ENCODE results near the gene CTSD. TPM values are rescaled to one million over a fixed set of nuclear protein-coding genes. Genes with fewer than 3 reads are reported as not detected.

CTSD gene
- total and polyA plus RNA-seq, 2 of the 8 experiments (the other 6 are each of a cell fraction or from before 2014, with no cell fraction given) = 169 to 173 TPM

GRCh38 chr11:1745701-1746320, 17.9 kb downstream of the CTSD start:
- Histone ChIP-seq H3K4me2 (ENCODE audit: insufficient read depth in 1 of 2, low read depth in 2 of 2, low read length in 2 of 2) (no peak overlapping the region), H3K27ac (ENCODE audit: low read depth, low read length) (peak overlapping the region; percentile 30; the same call in 1 of the 2 replicates), H4K5ac (ENCODE audit: insufficient read length, low read depth, low read length) (no peak overlapping the region), H3K56ac (replicated peaks; ENCODE audit: insufficient read length, low read depth, low read length) (no peak overlapping the region), H3K9me3 (ENCODE audit: insufficient read depth in 2 of 2, low read depth in 1 of 2, low read length in 1 of 2) (peaks cover 0 to 5% of the 10 kb centered on the region in 2 experiments; a peak in 2 of 4 replicates), H3K14ac (ENCODE audit: insufficient read length) (no peak overlapping the region), H3K23ac (ENCODE audit: insufficient read length) (no peak overlapping the region), H4K91ac (replicated peaks; ENCODE audit: insufficient read length, low read length) (no peak overlapping the region), H3K4ac (replicated peaks; ENCODE audit: insufficient read length, low read depth, low read length) (peak overlapping the region; percentile 85), H3K9ac (replicated peaks in 1 of 4; ENCODE audit: extremely low read depth in 1 of 4, low read depth in 3 of 4, low read length in 3 of 4) (no peak overlapping the region; a peak in 1 of 7 replicates), H3K79me2 (ENCODE audit: control insufficient read depth in 1 of 2, insufficient read depth in 2 of 2, low read length in 2 of 2) (no peaks in the 10 kb centered on the region), H3K4me1 (replicated peaks in 1 of 4; ENCODE audit: control insufficient read depth in 3 of 4, insufficient read depth in 4 of 4, low read length in 3 of 4) (peaks cover 0 to 12% (median 4%) of the 10 kb centered on the region in 4 experiments; a peak in 5 of 7 replicates), H3K23me2 (ENCODE audit: low read depth, low read length) (peaks cover 19% of the 10 kb centered on the region), H2BK20ac (ENCODE audit: low read length) (no peak overlapping the region), H2BK120ac (replicated peaks; ENCODE audit: low read depth, low read length) (no peak overlapping the region), H2BK15ac (ENCODE audit: low read length) (no peak overlapping the region), H3K79me1 (ENCODE audit: low read depth, low read length) (no peaks in the 10 kb centered on the region), H3K18ac (ENCODE audit: extremely low read depth, low read length) (no peak overlapping the region), H3K27me3 (replicated peaks in 1 of 4; ENCODE audit: control insufficient read depth in 3 of 4, extremely low read depth in 1 of 4, insufficient read depth in 3 of 4, low read length in 3 of 4) (peaks cover 12 to 39% (median 27%) of the 10 kb centered on the region in 4 experiments; a peak in 6 of 7 replicates), H3K36me3 (ENCODE audit: control insufficient read depth in 2 of 4, insufficient read depth in 4 of 4, low read length in 3 of 4) (no peaks in the 10 kb centered on the region; a peak in 2 of 8 replicates), H2AFZ (ENCODE audit: low read length) (no peak overlapping the region), H2AK5ac (ENCODE audit: low read depth, low read length) (0 out of 2 replicates have a peak overlapping the region, but pooled peaks have one; percentile 3), H4K20me1 (replicated peaks in 1 of 2; ENCODE audit: control insufficient read depth in 1 of 2, insufficient read depth in 2 of 2, low read length in 2 of 2) (peaks cover 3 to 12% of the 10 kb centered on the region in 2 experiments), H3K4me3 (ENCODE audit: extremely low read depth in 1 of 4, insufficient read depth in 2 of 4, low read depth in 3 of 4, low read length in 4 of 4) (no peak overlapping the region), H4K8ac (ENCODE audit: extremely low read depth, insufficient read depth, low read length) (no peak overlapping the region; the same call in 1 of the 2 replicates), H2BK5ac (ENCODE audit: low read depth, low read length) (no peak overlapping the region; the same call in 1 of the 2 replicates), H2BK12ac (ENCODE audit: low read depth, low read length) (no peak overlapping the region)
- no peak for FAIRE-seq
- ChIA-PET POLR2A (ENCODE audit: partially characterized antibody) (no interaction called here), CTCF (ENCODE audit: partially characterized antibody) (interaction anchor here (2.2 kb wide), 1 partner anchor 10 kb away, joined by 8 read pairs; no protein-coding TSS in a partner anchor)
- no peak for DNase-seq (ENCODE audit: low read depth in 1 of 2, low spot score in 2 of 2)
- 84% methylated on average over 14 of the region's 14 CpGs; no CpG with 5 or more reads in 1 of the 2 experiments for WGBS, 2 experiments (ENCODE audit: extremely low coverage in 1 of 2, insufficient coverage in 1 of 2, insufficient read length in 1 of 2, insufficient replicate concordance in 2 of 2, low coverage in 1 of 2, low lambda C conversion rate in 2 of 2, missing lambda C conversion rate in 1 of 2)
- no peak for TF ChIP-seq CBX8 (IDR thresholded peaks at IDR 0.05; ENCODE audit: borderline replicate concordance, low read depth, low read length)
